ENCODE measurements around the gene ITPR1.

- no peak for TF ChIP-seq RFX5 (IDR thresholded peaks at IDR 0.05; ENCODE audit: low read length)
- TF ChIP-seq, protein P1, sequence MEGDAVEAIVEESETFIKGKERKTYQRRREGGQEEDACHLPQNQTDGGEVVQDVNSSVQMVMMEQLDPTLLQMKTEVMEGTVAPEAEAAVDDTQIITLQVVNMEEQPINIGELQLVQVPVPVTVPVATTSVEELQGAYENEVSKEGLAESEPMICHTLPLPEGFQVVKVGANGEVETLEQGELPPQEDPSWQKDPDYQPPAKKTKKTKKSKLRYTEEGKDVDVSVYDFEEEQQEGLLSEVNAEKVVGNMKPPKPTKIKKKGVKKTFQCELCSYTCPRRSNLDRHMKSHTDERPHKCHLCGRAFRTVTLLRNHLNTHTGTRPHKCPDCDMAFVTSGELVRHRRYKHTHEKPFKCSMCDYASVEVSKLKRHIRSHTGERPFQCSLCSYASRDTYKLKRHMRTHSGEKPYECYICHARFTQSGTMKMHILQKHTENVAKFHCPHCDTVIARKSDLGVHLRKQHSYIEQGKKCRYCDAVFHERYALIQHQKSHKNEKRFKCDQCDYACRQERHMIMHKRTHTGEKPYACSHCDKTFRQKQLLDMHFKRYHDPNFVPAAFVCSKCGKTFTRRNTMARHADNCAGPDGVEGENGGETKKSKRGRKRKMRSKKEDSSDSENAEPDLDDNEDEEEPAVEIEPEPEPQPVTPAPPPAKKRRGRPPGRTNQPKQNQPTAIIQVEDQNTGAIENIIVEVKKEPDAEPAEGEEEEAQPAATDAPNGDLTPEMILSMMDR (IDR thresholded peaks at IDR 0.05) = no peak
- no peak for TF ChIP-seq IRF3 (IDR thresholded peaks at IDR 0.05; ENCODE audit: low read depth, low read length)
- TF ChIP-seq MXI1 (IDR thresholded peaks at IDR 0.05; ENCODE audit: low read depth, low read length) = no peak
- TF ChIP-seq EP300 (IDR thresholded peaks at IDR 0.05; ENCODE audit: borderline replicate concordance in 1 of 2, low read depth in 1 of 2, low read length in 1 of 2) = no peak
- no peak for TF ChIP-seq SMC3 (IDR thresholded peaks at IDR 0.05; ENCODE audit: low read depth, low read length)
- TF ChIP-seq TAF1 (IDR thresholded peaks at IDR 0.05; ENCODE audit: borderline replicate concordance, low read depth, low read length) = no peak
- TF ChIP-seq GABPA (IDR thresholded peaks at IDR 0.05; ENCODE audit: low read depth) = no peak
- no peak for TF ChIP-seq RAD21 (IDR thresholded peaks at IDR 0.05; ENCODE audit: low read length)
- TF ChIP-seq SIN3A (IDR thresholded peaks at IDR 0.05; ENCODE audit: borderline replicate concordance, low read depth, low read length) = no peak
- no peak for TF ChIP-seq MAX (IDR thresholded peaks at IDR 0.05; ENCODE audit: low read depth)
These were observed 372.6 kb downstream of the ITPR1 start for GRCh38 chr3:4865714-4866113.

All from SK-N-SH (cell line).